ENCODE results near the gene TRIM65.

Gene TRIM65

GRCh38 chr17:75845058-75845711 lies 51.6 kb downstream of the TRIM65 start:
- Histone ChIP-seq H2AFZ (ENCODE audit: low read length) (no peak overlapping the region), H3K36me3 (replicated peaks; ENCODE audit: insufficient read depth, low read length) (no peaks in the 10 kb centered on the region), H3F3A (ENCODE audit: insufficient read depth, low read length) (no peaks in the 10 kb centered on the region), H3K4me1 (ENCODE audit: low read length) (no peaks in the 10 kb centered on the region), H3K27ac (ENCODE audit: low read length) (no peak overlapping the region), H4K20me1 (ENCODE audit: insufficient read depth, low read length) (no peaks in the 10 kb centered on the region), H3K9ac (ENCODE audit: low read length) (no peak overlapping the region), H3K9me2 (replicated peaks; ENCODE audit: insufficient read depth, low read length) (no peaks in the 10 kb centered on the region), H3K9me3 (replicated peaks; ENCODE audit: insufficient read depth, low read length) (no peaks in the 10 kb centered on the region), H3K27me3 (replicated peaks; ENCODE audit: insufficient read depth, low read length) (peaks cover 7% of the 10 kb centered on the region; the same call in 1 of the 2 replicates), H3K4me3 (ENCODE audit: low read length) (no peak overlapping the region), H3K4me2 (ENCODE audit: low read depth, low read length) (no peak overlapping the region), H3K79me2 (ENCODE audit: low read length) (no peaks in the 10 kb centered on the region)
- DNase-seq: peak; percentile 70
- no peak for TF ChIP-seq EZH2 (optimal IDR thresholded peaks at IDR 0.05; ENCODE audit: low read depth, low read length)
- TF ChIP-seq CTCF (IDR thresholded peaks at IDR 0.05; ENCODE audit: low read length): peak; percentile 72
- no peak for TF ChIP-seq EZH2phosphoT487 (IDR thresholded peaks at IDR 0.05; ENCODE audit: low read length)

- no peak for DNase-seq
- Histone ChIP-seq H3F3A (ENCODE audit: insufficient read depth, low read length) (no peaks in the 10 kb centered on the region), H3K36me3 (replicated peaks; ENCODE audit: insufficient read depth, low read length) (no peaks in the 10 kb centered on the region), H3K9me3 (replicated peaks; ENCODE audit: insufficient read depth, low read length) (no peaks in the 10 kb centered on the region), H3K27me3 (replicated peaks; ENCODE audit: insufficient read depth, low read length) (peaks cover 7% of the 10 kb centered on the region; the same call in 1 of the 2 replicates), H3K4me3 (ENCODE audit: low read length) (no peak overlapping the region), H3K27ac (ENCODE audit: low read length) (no peak overlapping the region), H3K9ac (ENCODE audit: low read length) (no peak overlapping the region), H3K4me1 (ENCODE audit: low read length) (no peaks in the 10 kb centered on the region), H3K4me2 (ENCODE audit: low read depth, low read length) (no peak overlapping the region), H4K20me1 (ENCODE audit: insufficient read depth, low read length) (no peaks in the 10 kb centered on the region), H2AFZ (ENCODE audit: low read length) (no peak overlapping the region), H3K79me2 (ENCODE audit: low read length) (no peaks in the 10 kb centered on the region), H3K9me2 (replicated peaks; ENCODE audit: insufficient read depth, low read length) (no peaks in the 10 kb centered on the region)
- TF ChIP-seq CTCF (IDR thresholded peaks at IDR 0.05; ENCODE audit: low read length) (no peak), EZH2phosphoT487 (IDR thresholded peaks at IDR 0.05; ENCODE audit: low read length) (no peak), EZH2 (optimal IDR thresholded peaks at IDR 0.05; ENCODE audit: low read depth, low read length) (no peak)
Observed at GRCh38 chr17:75844530-75845057, 52.2 kb downstream of the TRIM65 start.

GRCh38 chr17:75843577-75844529 lies 52.9 kb downstream of the TRIM65 start, which contains the start of gene UNC13D:
TSS of gene UNC13D (minus strand) at chr17:75844404. CDS start at chr17:75844337, 67 bp downstream.
- H3K4me1 ChIP-seq (ENCODE audit: low read length): no peaks in the 10 kb centered on the region
- no peaks in the 10 kb centered on the region for H3K9me3 ChIP-seq (replicated peaks; ENCODE audit: insufficient read depth, low read length)
- peaks cover 7% of the 10 kb centered on the region; the same call in 1 of the 2 replicates for H3K27me3 ChIP-seq (replicated peaks; ENCODE audit: insufficient read depth, low read length)
- H3K4me2 ChIP-seq (ENCODE audit: low read depth, low read length): no peak within 1 kb of the TSS
- no peak within 1 kb of the TSS for H2AFZ ChIP-seq (ENCODE audit: low read length)
- TF ChIP-seq EZH2 (optimal IDR thresholded peaks at IDR 0.05; ENCODE audit: low read depth, low read length): no peak
- no peak for TF ChIP-seq EZH2phosphoT487 (IDR thresholded peaks at IDR 0.05; ENCODE audit: low read length)
- TF ChIP-seq CTCF (IDR thresholded peaks at IDR 0.05; ENCODE audit: low read length): no peak
- no peaks in the 10 kb centered on the region for H3K79me2 ChIP-seq (ENCODE audit: low read length)
- H3K36me3 ChIP-seq (replicated peaks; ENCODE audit: insufficient read depth, low read length): no peaks in the 10 kb centered on the region
- no peak within 1 kb of the TSS for H3K27ac ChIP-seq (ENCODE audit: low read length)
- no peaks in the 10 kb centered on the region for H3K9me2 ChIP-seq (replicated peaks; ENCODE audit: insufficient read depth, low read length)
- no peaks in the 10 kb centered on the region for H4K20me1 ChIP-seq (ENCODE audit: insufficient read depth, low read length)
- no peaks in the 10 kb centered on the region for H3F3A ChIP-seq (ENCODE audit: insufficient read depth, low read length)
- H3K4me3 ChIP-seq (ENCODE audit: low read length): no peak within 1 kb of the TSS
- H3K9ac ChIP-seq (ENCODE audit: low read length): no peak within 1 kb of the TSS
- no peak for DNase-seq
